Measurements from ENCODE around the gene MRNIP.

- TF ChIP-seq CTCF (IDR thresholded peaks at IDR 0.05; ENCODE audit: low read length), result no peak
- TF ChIP-seq EZH2 (IDR thresholded peaks at IDR 0.05; ENCODE audit: borderline replicate concordance, low read length), result no peak
Measured at GRCh38 chr5:179885491-179886090, 27.0 kb upstream of the MRNIP start.

Data from OCI-LY1 (cell line).